MM.1S (cell line): ENCODE results near the gene SREBF1.

Experiments used
- DNase-seq: peaks from one replicate; pipeline ENCODE4 v3.0.0-alpha.2; 2015
- H2AFZ ChIP-seq: fragments of 300-600 bp; sonication (generic); 2 replicates; pipeline ENCODE4 v1.6.0; 2016; ENCODE audit warnings: antibody characterized with exemption, low read length
- H3F3A ChIP-seq: fragments of 300-600 bp; sonication (generic); 2 replicates; pipeline ENCODE4 v1.6.1; 2016; ENCODE audit warnings: mild to moderate bottlenecking, antibody characterized with exemption, low read length, moderate library complexity, mixed read lengths; ENCODE audit not compliant: insufficient read depth
- H3K27ac ChIP-seq: fragments of 300-600 bp; sonication (generic); 2 replicates; pipeline ENCODE4 v1.5.1; 2016; ENCODE audit warnings: mild to moderate bottlenecking, low read length
- H3K27me3 ChIP-seq: fragments of 300-600 bp; sonication (generic); replicated peaks from 2 replicates; pipeline ENCODE4 v1.6.0; 2016; ENCODE audit warnings: low read length; ENCODE audit not compliant: insufficient read depth
- H3K36me3 ChIP-seq: fragments of 300-600 bp; sonication (generic); replicated peaks from 2 replicates; pipeline ENCODE4 v1.6.1; 2016; ENCODE audit warnings: mild to moderate bottlenecking, low read length, mixed read lengths; ENCODE audit not compliant: insufficient read depth
- H3K4me1 ChIP-seq: fragments of 300-600 bp; sonication (generic); 2 replicates; pipeline ENCODE4 v1.6.1; 2016; ENCODE audit warnings: low read length, mixed read lengths
- H3K4me2 ChIP-seq: fragments of 300-600 bp; sonication (generic); 2 replicates; pipeline ENCODE4 v1.6.0; 2016; ENCODE audit warnings: low read depth, low read length
- H3K4me3 ChIP-seq: fragments of 300-600 bp; sonication (generic); 2 replicates; pipeline ENCODE4 v1.5.1; 2016; ENCODE audit warnings: low read length, mixed read lengths
- H3K79me2 ChIP-seq: fragments of 300-600 bp; sonication (generic); 2 replicates; pipeline ENCODE4 v1.6.1; 2016; ENCODE audit warnings: mixed run types, low read length, mixed read lengths
- H3K9ac ChIP-seq: fragments of 300-600 bp; sonication (generic); 2 replicates; pipeline ENCODE4 v1.6.1; 2016; ENCODE audit warnings: low read length, mixed read lengths
- H3K9me2 ChIP-seq: fragments of 300-600 bp; sonication (generic); replicated peaks from 2 replicates; pipeline ENCODE4 v1.6.1; 2016; ENCODE audit warnings: mild to moderate bottlenecking, low read length, mixed read lengths; ENCODE audit not compliant: insufficient read depth
- H3K9me3 ChIP-seq: fragments of 300-600 bp; sonication (generic); replicated peaks from 2 replicates; pipeline ENCODE4 v1.6.1; 2016; ENCODE audit warnings: mild to moderate bottlenecking, low read length, mixed read lengths; ENCODE audit not compliant: insufficient read depth
- H4K20me1 ChIP-seq: fragments of 300-600 bp; sonication (generic); 2 replicates; pipeline ENCODE4 v1.6.1; 2016; ENCODE audit warnings: mild to moderate bottlenecking, low read length, moderate library complexity, mixed read lengths; ENCODE audit not compliant: insufficient read depth
- EZH2 ChIP-seq: fragments of 300-600 bp; sonication (generic); optimal IDR thresholded peaks from 2 replicates; pipeline ENCODE3; 2017; ENCODE audit warnings: low read depth, mild to moderate bottlenecking, antibody characterized with exemption, low read length, mixed read lengths
- EZH2phosphoT487 ChIP-seq: fragments of 300-600 bp; sonication (generic); IDR thresholded peaks from 2 replicates; pipeline ENCODE4 v1.6.1; 2018; ENCODE audit warnings: antibody characterized with exemption, low read length
- TF ChIP-seq, protein P1 (sequence below): fragments of 300-600 bp; sonication (generic); IDR thresholded peaks from 2 replicates; pipeline ENCODE4 v1.5.1; 2016; ENCODE audit warnings: antibody characterized with exemption, low read length, mixed read lengths

Gene SREBF1

DNA sequence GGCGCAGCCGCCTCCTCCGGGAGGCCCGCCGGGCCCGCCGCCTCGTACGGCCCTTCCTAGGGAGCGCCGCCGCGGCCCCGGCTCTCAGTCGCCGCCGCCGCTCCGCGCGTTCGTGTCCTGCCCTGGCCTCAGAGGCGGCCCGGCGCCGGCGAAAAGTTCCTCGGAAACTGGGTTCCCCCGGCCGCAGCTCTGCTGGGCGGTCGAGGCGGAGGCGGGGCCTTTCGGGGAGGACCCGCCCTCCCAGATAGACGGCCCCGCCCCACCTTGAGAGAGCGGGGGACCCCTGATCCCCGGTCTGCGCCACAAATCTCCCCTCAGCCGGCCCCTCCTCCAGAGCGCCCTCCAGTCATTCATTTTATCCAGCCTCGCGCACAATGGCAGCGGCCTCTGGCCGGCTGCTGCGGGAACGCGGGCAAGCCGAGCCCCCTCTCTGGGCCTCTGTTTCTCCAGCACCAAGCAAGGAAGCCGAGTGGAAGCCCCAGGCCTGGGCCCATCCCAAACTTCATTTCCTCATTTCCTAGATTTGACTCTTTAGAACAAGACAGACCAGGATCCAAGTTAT lies at the start of gene SREBF1:
TSS of gene SREBF1 (minus strand) at position 169 of the 562 bp plus-strand sequence. CDS start 169 bp downstream, outside the sequence.
- H3K4me2 ChIP-seq = peak within 1 kb of the TSS; percentile 96
- peak within 1 kb of the TSS; percentile 80 for H3K27ac ChIP-seq
- H3F3A ChIP-seq = peaks cover 18% of the 10 kb centered on the region
- H2AFZ ChIP-seq = peak within 1 kb of the TSS; percentile 35; the same call in 1 of the 2 replicates
- peak within 1 kb of the TSS; percentile 99 for H3K9ac ChIP-seq
- peaks cover 51% of the 10 kb centered on the region for H3K4me1 ChIP-seq
- TF ChIP-seq, protein P1, sequence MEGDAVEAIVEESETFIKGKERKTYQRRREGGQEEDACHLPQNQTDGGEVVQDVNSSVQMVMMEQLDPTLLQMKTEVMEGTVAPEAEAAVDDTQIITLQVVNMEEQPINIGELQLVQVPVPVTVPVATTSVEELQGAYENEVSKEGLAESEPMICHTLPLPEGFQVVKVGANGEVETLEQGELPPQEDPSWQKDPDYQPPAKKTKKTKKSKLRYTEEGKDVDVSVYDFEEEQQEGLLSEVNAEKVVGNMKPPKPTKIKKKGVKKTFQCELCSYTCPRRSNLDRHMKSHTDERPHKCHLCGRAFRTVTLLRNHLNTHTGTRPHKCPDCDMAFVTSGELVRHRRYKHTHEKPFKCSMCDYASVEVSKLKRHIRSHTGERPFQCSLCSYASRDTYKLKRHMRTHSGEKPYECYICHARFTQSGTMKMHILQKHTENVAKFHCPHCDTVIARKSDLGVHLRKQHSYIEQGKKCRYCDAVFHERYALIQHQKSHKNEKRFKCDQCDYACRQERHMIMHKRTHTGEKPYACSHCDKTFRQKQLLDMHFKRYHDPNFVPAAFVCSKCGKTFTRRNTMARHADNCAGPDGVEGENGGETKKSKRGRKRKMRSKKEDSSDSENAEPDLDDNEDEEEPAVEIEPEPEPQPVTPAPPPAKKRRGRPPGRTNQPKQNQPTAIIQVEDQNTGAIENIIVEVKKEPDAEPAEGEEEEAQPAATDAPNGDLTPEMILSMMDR = no peak
- no peak for TF ChIP-seq EZH2
- no peak for TF ChIP-seq EZH2phosphoT487
- peaks cover 35% of the 10 kb centered on the region for H3K79me2 ChIP-seq
- no peaks in the 10 kb centered on the region for H3K27me3 ChIP-seq
- H4K20me1 ChIP-seq = no peaks in the 10 kb centered on the region
- H3K4me3 ChIP-seq = peak within 1 kb of the TSS; percentile 91
- no peaks in the 10 kb centered on the region for H3K9me3 ChIP-seq
- peak; percentile 39 for DNase-seq
- H3K9me2 ChIP-seq = no peaks in the 10 kb centered on the region
- H3K36me3 ChIP-seq = no peaks in the 10 kb centered on the region

DNA sequence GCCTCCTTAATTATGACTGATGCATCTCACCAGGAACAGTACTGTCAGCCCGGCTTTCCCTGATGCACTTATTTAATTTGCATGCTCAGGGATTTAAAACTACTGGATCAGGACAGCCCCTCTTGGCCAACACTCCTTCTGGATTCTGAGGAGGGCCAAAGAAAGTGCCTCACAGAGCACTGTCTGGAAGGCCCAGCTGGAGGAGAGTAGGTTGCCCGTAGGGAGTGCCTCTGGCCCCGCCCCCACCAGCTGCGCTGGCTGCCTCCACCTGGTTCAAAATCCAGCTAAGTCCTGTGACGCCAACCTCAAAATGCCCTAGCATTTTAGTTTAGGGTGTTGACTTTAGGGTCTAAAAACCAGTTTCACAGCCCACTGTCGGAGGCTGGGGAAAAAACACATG lies 49.4 kb upstream of the SREBF1 start:
- Histone ChIP-seq H3K4me1 (peaks cover 2% of the 10 kb centered on the region), H3K4me2 (no peak overlapping the region)

DNA sequence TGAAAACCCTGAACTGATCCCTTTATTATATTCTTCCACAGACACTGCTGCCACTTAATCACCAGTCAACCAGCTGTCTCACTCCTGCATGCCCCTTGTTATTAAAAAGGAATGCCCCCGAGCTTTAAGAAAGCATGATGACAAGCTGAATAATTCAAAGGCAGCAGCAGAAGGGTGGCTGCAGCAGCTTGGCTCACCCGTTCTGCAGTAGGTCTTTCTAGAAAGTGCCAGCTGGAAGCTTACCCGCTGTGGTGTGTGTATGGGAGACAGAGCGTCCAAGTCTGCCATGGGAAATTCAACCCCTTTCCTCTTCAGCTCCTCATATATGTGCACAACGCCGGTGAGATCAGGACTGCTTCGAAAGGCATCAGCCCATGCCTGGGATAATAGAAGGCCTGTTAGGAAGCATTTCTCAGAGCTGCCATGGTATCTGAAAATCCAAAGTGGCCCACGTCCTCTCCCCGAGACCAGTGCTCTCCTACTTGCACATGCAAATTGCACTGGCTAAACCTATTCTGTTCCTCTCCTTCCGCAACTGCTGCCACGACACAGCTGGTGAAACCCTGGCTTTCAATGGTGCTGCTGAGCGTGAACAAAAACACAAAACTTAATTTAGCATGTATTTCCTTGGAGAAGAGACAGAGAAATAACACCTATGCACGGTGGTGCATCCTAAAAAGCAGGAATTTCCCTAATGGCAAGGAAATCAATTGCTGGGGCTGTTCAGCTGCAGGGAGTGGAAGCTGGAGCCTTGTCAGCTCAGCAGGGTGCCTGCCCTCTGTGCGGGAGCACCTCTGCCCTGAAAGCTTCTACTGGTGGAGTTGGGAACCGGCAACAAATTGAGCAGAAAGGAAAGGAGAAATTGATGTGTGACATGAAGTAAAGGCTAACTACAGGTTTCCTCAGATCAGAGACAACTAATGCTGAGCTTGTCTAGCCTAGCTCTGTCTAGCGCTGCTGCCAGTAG lies 47.9 kb upstream of the SREBF1 start:
- H3K9ac ChIP-seq = no peak overlapping the region
- no peak overlapping the region for H3K27ac ChIP-seq
- no peak for TF ChIP-seq EZH2phosphoT487
- TF ChIP-seq, protein P1 = no peak
- TF ChIP-seq EZH2 = no peak

More for the DNA sequence above, 49.4 kb upstream of the SREBF1 start:
- Histone ChIP-seq H3K36me3 (no peaks in the 10 kb centered on the region), H3K79me2 (no peaks in the 10 kb centered on the region), H3K27me3 (no peaks in the 10 kb centered on the region), H3K27ac (no peak overlapping the region), H3K9me2 (no peaks in the 10 kb centered on the region), H3K4me3 (no peak overlapping the region), H2AFZ (no peak overlapping the region), H3K9me3 (no peaks in the 10 kb centered on the region), H4K20me1 (no peaks in the 10 kb centered on the region), H3F3A (no peaks in the 10 kb centered on the region), H3K9ac (no peak overlapping the region)
- no peak for DNase-seq
- TF ChIP-seq EZH2phosphoT487 (no peak), EZH2 (no peak)
- TF ChIP-seq, protein P1 = no peak

More for the DNA sequence above, 47.9 kb upstream of the SREBF1 start:
- Histone ChIP-seq H3K4me2 (no peak overlapping the region), H3K27me3 (no peaks in the 10 kb centered on the region), H2AFZ (no peak overlapping the region), H3K9me3 (no peaks in the 10 kb centered on the region), H3K4me1 (no peaks in the 10 kb centered on the region), H3F3A (no peaks in the 10 kb centered on the region), H3K36me3 (no peaks in the 10 kb centered on the region), H4K20me1 (no peaks in the 10 kb centered on the region), H3K9me2 (no peaks in the 10 kb centered on the region), H3K4me3 (no peak overlapping the region), H3K79me2 (no peaks in the 10 kb centered on the region)
- DNase-seq = no peak
